Adrenal gland (tissue), 5 donors: ENCODE results near the gene GLB1L3.

Experiments used
- CTCF ChIP-seq, 6 experiments: fragments of 450-650 bp in 4 of 6; fragments of 200-600 bp in 2 of 6; sonication (generic) in 1 of 6; IDR thresholded peaks; 1 replicate in 5 of 6; 2 replicates in 1 of 6; pipeline versions ENCODE4 v1.5.1 to v1.8.0; 2016 to 2021; ENCODE audit warnings: antibody characterized with exemption in 6 of 6, mild to moderate bottlenecking in 2 of 6, moderate library complexity in 1 of 6
- POLR2A ChIP-seq, 2 donors: fragments of 450-650 bp; IDR thresholded peaks; one replicate each; pipeline ENCODE4 v1.6.1; 2017; ENCODE audit warnings: antibody characterized with exemption in 2 of 2, mild to moderate bottlenecking in 2 of 2, moderate library complexity in 1 of 2
- donor health status: DM: no; HTN: no; CAD: no.

DNA sequence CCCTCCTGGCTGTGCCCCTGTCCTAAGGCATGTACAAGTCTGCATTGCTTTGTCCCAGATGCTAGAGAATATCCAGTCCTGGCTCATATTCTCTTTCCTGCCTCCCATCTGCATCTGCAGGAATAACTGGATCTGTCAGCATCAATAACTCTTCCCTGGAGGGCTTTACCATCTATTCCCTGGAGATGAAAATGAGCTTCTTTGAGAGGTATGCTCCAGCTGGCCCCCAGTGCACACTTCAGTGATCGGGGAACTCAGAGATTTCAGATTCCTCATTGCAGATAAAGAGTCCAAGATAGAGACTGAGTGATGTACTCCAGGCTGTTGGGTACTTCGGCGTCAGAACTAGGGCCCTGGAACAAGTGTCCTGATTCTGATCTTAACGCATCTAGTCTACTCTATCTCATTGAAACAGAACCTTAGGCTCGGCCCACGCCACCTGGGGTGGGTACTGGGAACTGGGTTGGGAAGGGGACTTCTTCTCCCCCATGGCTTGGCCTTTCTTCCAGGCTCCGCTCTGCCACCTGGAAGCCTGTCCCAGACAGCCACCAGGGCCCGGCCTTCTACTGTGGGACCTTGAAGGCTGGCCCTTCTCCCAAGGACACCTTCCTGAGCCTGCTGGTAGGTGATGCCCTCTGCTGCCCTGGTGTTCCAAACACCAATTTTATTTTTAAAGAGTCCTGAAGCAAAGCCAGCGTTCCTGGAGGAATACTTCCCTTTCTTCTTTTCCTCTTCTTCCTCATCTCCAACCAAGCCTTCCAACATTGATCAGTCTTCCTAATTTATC lies 37.8 kb downstream of the GLB1L3 start:
- TF ChIP-seq CTCF (IDR thresholded peaks at IDR 0.05): no peak
- no peak for TF ChIP-seq POLR2A (IDR thresholded peaks at IDR 0.05)
